GM21526 (cell line): ENCODE results near the gene ARHGAP42.

Source experiments
- ATAC-seq: cut with Tn5 transposase; IDR thresholded peaks from one replicate; pipeline ENCODE4 v1.9.1; 2021; ENCODE audit warnings: moderate library complexity; ENCODE audit not compliant: unreplicated experiment, low FRiP score

The ARHGAP42 gene

GRCh38 chr11:100827934-100828661 lies 141.0 kb downstream of the ARHGAP42 start:
- ATAC-seq: peak; percentile 89

- no peak for ATAC-seq
Observed at GRCh38 chr11:100830274-100830673, 143.2 kb downstream of the ARHGAP42 start.

- ATAC-seq: no peak
Observed at GRCh38 chr11:100830978-100831732, 144.1 kb downstream of the ARHGAP42 start.

GRCh38 chr11:100831929-100832494 lies 144.9 kb downstream of the ARHGAP42 start:
- ATAC-seq: no peak

- ATAC-seq: no peak
Observed at GRCh38 chr11:100832829-100833228, 145.7 kb downstream of the ARHGAP42 start.

GRCh38 chr11:100833276-100833675 lies 146.2 kb downstream of the ARHGAP42 start:
- ATAC-seq: no peak

- no peak for ATAC-seq
Observed at GRCh38 chr11:100835854-100836253, 148.8 kb downstream of the ARHGAP42 start.

GRCh38 chr11:100837311-100837710 lies 150.2 kb downstream of the ARHGAP42 start:
- no peak for ATAC-seq

GRCh38 chr11:100841711-100842407 lies 154.8 kb downstream of the ARHGAP42 start:
- ATAC-seq: no peak

- no peak for ATAC-seq
Observed at GRCh38 chr11:100847696-100848216, 160.7 kb downstream of the ARHGAP42 start.

- no peak for ATAC-seq
Observed at GRCh38 chr11:100849009-100849900, 162.2 kb downstream of the ARHGAP42 start.

- ATAC-seq: no peak
Observed at GRCh38 chr11:100849901-100850235, 162.8 kb downstream of the ARHGAP42 start.

- ATAC-seq: no peak
Observed at GRCh38 chr11:100851147-100851546, 164.1 kb downstream of the ARHGAP42 start.

GRCh38 chr11:100851584-100852152 lies 164.6 kb downstream of the ARHGAP42 start:
- ATAC-seq: no peak

- no peak for ATAC-seq
Observed at GRCh38 chr11:100855466-100856067, 168.5 kb downstream of the ARHGAP42 start.

- no peak for ATAC-seq
Observed at GRCh38 chr11:100857236-100858005, 170.3 kb downstream of the ARHGAP42 start.

GRCh38 chr11:100860318-100861155 lies 173.4 kb downstream of the ARHGAP42 start:
- no peak for ATAC-seq

- no peak for ATAC-seq
Observed at GRCh38 chr11:100861212-100861611, 174.1 kb downstream of the ARHGAP42 start.
